ENCODE results near the gene G6PC2. TPM values are rescaled to one million over a fixed set of nuclear protein-coding genes. Genes with fewer than 3 reads are reported as not detected.

The G6PC2 gene
- total RNA-seq, 1 donor from 2014 or later = not detected

DNA sequence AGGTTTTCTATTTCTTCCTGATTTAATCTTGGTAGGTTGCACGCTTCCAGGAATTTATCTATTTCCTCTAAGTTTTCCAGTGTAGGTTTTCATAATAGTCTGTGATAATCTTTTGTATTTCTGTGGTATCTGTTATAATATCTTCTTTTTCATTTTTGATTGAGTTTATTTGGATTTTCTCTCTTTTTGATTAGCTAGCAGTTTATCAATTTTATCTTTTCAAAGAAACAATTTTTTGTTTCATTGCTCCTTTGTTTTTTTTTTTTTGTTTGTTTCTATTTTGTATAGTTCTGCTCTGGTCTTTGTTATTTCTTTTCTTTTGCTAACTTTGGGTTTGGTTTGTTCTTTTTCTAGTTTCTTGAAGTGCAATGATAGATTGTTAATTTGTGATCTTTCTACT, 51.3 kb downstream of the G6PC2 start:
- DNase-seq (ENCODE audit: low spot score) = no peak
- H3K4me1 Mint-ChIP-seq (ENCODE audit: unreplicated experiment) = no peaks in the 10 kb centered on the region
- H3K27me3 Mint-ChIP-seq (ENCODE audit: unreplicated experiment) = no peaks in the 10 kb centered on the region
- peaks cover 5% of the 10 kb centered on the region for H3K9me3 Mint-ChIP-seq (ENCODE audit: unreplicated experiment)
- H3K36me3 Mint-ChIP-seq (ENCODE audit: low read depth, unreplicated experiment) = peaks cover 21% of the 10 kb centered on the region
- H3K4me3 Mint-ChIP-seq (ENCODE audit: unreplicated experiment) = no peak overlapping the region
- no peak overlapping the region for H3K27ac Mint-ChIP-seq (ENCODE audit: unreplicated experiment)
- TF ChIP-seq, protein P1, sequence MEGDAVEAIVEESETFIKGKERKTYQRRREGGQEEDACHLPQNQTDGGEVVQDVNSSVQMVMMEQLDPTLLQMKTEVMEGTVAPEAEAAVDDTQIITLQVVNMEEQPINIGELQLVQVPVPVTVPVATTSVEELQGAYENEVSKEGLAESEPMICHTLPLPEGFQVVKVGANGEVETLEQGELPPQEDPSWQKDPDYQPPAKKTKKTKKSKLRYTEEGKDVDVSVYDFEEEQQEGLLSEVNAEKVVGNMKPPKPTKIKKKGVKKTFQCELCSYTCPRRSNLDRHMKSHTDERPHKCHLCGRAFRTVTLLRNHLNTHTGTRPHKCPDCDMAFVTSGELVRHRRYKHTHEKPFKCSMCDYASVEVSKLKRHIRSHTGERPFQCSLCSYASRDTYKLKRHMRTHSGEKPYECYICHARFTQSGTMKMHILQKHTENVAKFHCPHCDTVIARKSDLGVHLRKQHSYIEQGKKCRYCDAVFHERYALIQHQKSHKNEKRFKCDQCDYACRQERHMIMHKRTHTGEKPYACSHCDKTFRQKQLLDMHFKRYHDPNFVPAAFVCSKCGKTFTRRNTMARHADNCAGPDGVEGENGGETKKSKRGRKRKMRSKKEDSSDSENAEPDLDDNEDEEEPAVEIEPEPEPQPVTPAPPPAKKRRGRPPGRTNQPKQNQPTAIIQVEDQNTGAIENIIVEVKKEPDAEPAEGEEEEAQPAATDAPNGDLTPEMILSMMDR (IDR thresholded peaks at IDR 0.05; ENCODE audit: unreplicated experiment) = no peak

DNA sequence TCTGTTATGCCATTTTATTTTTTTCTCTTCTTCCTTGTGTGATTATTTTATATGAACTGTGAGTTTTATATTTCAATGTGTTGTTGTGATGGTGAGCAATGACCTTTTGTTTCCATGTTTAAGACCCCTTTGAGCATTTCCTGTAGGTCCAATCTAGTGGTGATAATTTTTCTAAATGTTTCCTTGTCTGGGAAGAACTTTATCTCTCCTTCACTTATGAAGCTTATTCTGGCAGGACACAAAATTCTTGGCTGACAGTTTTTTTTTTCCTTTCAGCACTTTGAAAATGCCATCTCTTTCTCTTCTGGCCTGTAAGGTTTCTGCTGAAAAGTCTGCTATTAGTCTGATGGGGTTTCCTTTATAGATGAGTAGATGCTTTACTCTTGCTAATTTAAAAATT, 53.2 kb downstream of the G6PC2 start:
- H3K9me3 Mint-ChIP-seq (ENCODE audit: unreplicated experiment) = peaks cover 5% of the 10 kb centered on the region

DNA sequence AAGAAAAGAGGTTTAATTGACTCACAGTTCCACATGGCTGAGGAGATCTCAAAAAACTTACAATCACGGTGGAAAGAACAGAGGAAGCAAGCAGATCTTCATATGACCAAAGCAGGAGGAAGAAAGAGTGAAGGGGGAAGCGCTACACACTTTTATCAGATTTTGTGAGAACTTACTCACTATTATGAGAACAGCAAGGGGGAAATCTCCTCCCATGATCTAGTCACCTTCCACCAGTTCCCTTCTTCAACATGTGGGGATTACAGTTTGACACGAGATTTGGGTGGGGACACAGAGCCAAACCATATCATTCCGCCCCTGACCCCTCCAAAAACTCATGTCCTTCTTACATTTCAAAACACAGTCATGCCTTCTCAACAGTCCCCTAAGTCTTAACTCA, 54.2 kb downstream of the G6PC2 start:
- H3K9me3 Mint-ChIP-seq (ENCODE audit: unreplicated experiment) = peaks cover 5% of the 10 kb centered on the region

More for the DNA sequence above, 53.2 kb downstream of the G6PC2 start:
- H3K36me3 Mint-ChIP-seq (ENCODE audit: low read depth, unreplicated experiment) = peaks cover 21% of the 10 kb centered on the region
- H3K27me3 Mint-ChIP-seq (ENCODE audit: unreplicated experiment) = no peaks in the 10 kb centered on the region
- H3K4me1 Mint-ChIP-seq (ENCODE audit: unreplicated experiment) = no peaks in the 10 kb centered on the region
- TF ChIP-seq, protein P1 (IDR thresholded peaks at IDR 0.05; ENCODE audit: unreplicated experiment) = no peak
- no peak overlapping the region for H3K4me3 Mint-ChIP-seq (ENCODE audit: unreplicated experiment)
- DNase-seq (ENCODE audit: low spot score) = no peak
- H3K27ac Mint-ChIP-seq (ENCODE audit: unreplicated experiment) = no peak overlapping the region

GRCh38 chr2:168956392-168956791, 55.3 kb downstream of the G6PC2 start:
- no peak for DNase-seq (ENCODE audit: low spot score)
- Mint-ChIP-seq H3K27me3 (ENCODE audit: unreplicated experiment) (no peaks in the 10 kb centered on the region), H3K27ac (ENCODE audit: unreplicated experiment) (no peak overlapping the region), H3K4me1 (ENCODE audit: unreplicated experiment) (no peaks in the 10 kb centered on the region), H3K9me3 (ENCODE audit: unreplicated experiment) (peaks cover 5% of the 10 kb centered on the region), H3K36me3 (ENCODE audit: low read depth, unreplicated experiment) (peaks cover 21% of the 10 kb centered on the region), H3K4me3 (ENCODE audit: unreplicated experiment) (no peak overlapping the region)
- TF ChIP-seq, protein P1 (IDR thresholded peaks at IDR 0.05; ENCODE audit: unreplicated experiment) = no peak

More for the DNA sequence above, 54.2 kb downstream of the G6PC2 start:
- Mint-ChIP-seq H3K27me3 (ENCODE audit: unreplicated experiment) (no peaks in the 10 kb centered on the region), H3K4me3 (ENCODE audit: unreplicated experiment) (no peak overlapping the region), H3K36me3 (ENCODE audit: low read depth, unreplicated experiment) (peaks cover 21% of the 10 kb centered on the region), H3K4me1 (ENCODE audit: unreplicated experiment) (no peaks in the 10 kb centered on the region), H3K27ac (ENCODE audit: unreplicated experiment) (no peak overlapping the region)
- TF ChIP-seq, protein P1 (IDR thresholded peaks at IDR 0.05; ENCODE audit: unreplicated experiment) = no peak
- no peak for DNase-seq (ENCODE audit: low spot score)

Other genes starting within 250 kb of the G6PC2 start
- not detected for gene NOSTRIN, start 98.7 kb upstream of the G6PC2 start, total RNA-seq (ENCODE audit: unreplicated experiment)
- 6.2 TPM for gene SPC25, start 10.9 kb upstream of the G6PC2 start, total RNA-seq (ENCODE audit: unreplicated experiment)
- 1.9 TPM for gene ABCB11, start 130.0 kb downstream of the G6PC2 start, total RNA-seq (ENCODE audit: unreplicated experiment)
- gene DHRS9, start 168.3 kb downstream of the G6PC2 start, total RNA-seq (ENCODE audit: unreplicated experiment) = not detected

Measured in endothelial cell (in vitro differentiated cells).